ENCODE measurements around the gene PDE7B.

GRCh38 chr6:135869857-135870256 is 18.4 kb downstream of the PDE7B start:
- TF ChIP-seq CTCF (conservative IDR thresholded peaks at IDR 0.05; ENCODE audit: low read depth, low read length) (no peak), EZH2 (IDR thresholded peaks at IDR 0.05; ENCODE audit: borderline replicate concordance, low read depth, low read length, poor library complexity, severe bottlenecking) (no peak)

Measured in A673 (cell line).